ENCODE results near the gene TNFSF13B. TPM values are rescaled to one million over a fixed set of nuclear protein-coding genes. Genes with fewer than 3 reads are reported as not detected.

Gene TNFSF13B
- total and polyA plus RNA-seq, 7 donors: 1.1 to 11.5 (median 3.7) TPM

GRCh38 chr13:108297114-108297513, 27.6 kb downstream of the TNFSF13B start:
- TF ChIP-seq POLR2A (IDR thresholded peaks at IDR 0.05) (no peak), POLR2AphosphoS5 (IDR thresholded peaks at IDR 0.05) (no peak), EP300 (IDR thresholded peaks at IDR 0.05) (no peak)
- TF ChIP-seq, protein P1, sequence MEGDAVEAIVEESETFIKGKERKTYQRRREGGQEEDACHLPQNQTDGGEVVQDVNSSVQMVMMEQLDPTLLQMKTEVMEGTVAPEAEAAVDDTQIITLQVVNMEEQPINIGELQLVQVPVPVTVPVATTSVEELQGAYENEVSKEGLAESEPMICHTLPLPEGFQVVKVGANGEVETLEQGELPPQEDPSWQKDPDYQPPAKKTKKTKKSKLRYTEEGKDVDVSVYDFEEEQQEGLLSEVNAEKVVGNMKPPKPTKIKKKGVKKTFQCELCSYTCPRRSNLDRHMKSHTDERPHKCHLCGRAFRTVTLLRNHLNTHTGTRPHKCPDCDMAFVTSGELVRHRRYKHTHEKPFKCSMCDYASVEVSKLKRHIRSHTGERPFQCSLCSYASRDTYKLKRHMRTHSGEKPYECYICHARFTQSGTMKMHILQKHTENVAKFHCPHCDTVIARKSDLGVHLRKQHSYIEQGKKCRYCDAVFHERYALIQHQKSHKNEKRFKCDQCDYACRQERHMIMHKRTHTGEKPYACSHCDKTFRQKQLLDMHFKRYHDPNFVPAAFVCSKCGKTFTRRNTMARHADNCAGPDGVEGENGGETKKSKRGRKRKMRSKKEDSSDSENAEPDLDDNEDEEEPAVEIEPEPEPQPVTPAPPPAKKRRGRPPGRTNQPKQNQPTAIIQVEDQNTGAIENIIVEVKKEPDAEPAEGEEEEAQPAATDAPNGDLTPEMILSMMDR (IDR thresholded peaks at IDR 0.05): no peak
- H3K9me3 ChIP-seq: peaks cover 0 to 2% (median 0%) of the 10 kb centered on the region in 4 donors
- H3K4me3 ChIP-seq: no peak overlapping the region
- no peak overlapping the region for H3K27ac ChIP-seq
- no peaks in the 10 kb centered on the region for H3K27me3 ChIP-seq
- H3K36me3 ChIP-seq: no peaks in the 10 kb centered on the region
- WGBS, 2 donors: 91 to 97% methylated on average over 1 of the region's 1 CpG
- intact Hi-C loops (cut with DNase I): no loop called here
- no peaks in the 10 kb centered on the region for H3K4me1 ChIP-seq
- DNase-seq: no peak

DNA sequence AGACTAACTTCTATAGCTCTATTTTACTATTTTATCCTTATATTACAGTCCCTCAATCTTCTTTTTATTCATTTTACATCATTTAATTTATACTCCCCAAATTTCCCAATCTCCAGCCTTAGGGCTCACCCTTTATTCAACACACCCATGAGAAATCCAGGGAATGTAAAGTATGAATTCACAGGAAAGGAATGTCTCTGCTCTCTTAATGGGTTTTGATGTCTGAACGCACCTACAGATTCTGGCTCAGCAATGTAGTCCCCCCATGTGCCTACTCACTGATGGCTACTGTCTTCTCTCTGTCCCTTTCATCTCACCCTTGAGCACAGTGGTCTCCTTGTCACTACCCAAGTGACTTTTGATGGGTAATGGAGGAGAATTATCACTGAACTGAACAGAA, 32.8 kb downstream of the TNFSF13B start:
- TF ChIP-seq POLR2A (IDR thresholded peaks at IDR 0.05) (no peak), POLR2AphosphoS5 (IDR thresholded peaks at IDR 0.05) (no peak), EP300 (IDR thresholded peaks at IDR 0.05) (no peak)
- TF ChIP-seq, protein P1 (IDR thresholded peaks at IDR 0.05): no peak
- intact Hi-C loops (cut with DNase I): no loop called here
- H3K9me3 ChIP-seq: peaks cover 0 to 2% (median 0%) of the 10 kb centered on the region in 4 donors
- H3K27me3 ChIP-seq: no peaks in the 10 kb centered on the region
- DNase-seq: no peak
- H3K27ac ChIP-seq: no peak overlapping the region
- no peaks in the 10 kb centered on the region for H3K4me1 ChIP-seq
- H3K36me3 ChIP-seq: no peaks in the 10 kb centered on the region
- no peak overlapping the region for H3K4me3 ChIP-seq
- 81 to 82% methylated on average over 1 of the region's 1 CpG for WGBS, 2 donors

- TF ChIP-seq EP300 (IDR thresholded peaks at IDR 0.05) (no peak), POLR2AphosphoS5 (IDR thresholded peaks at IDR 0.05) (no peak), POLR2A (IDR thresholded peaks at IDR 0.05) (no peak)
- TF ChIP-seq, protein P1 (IDR thresholded peaks at IDR 0.05): no peak
- no peaks in the 10 kb centered on the region for H3K36me3 ChIP-seq
These were observed 34.9 kb downstream of the TNFSF13B start for GRCh38 chr13:108304170-108305016.

GRCh38 chr13:108305655-108306054, 36.1 kb downstream of the TNFSF13B start:
- no peak for DNase-seq
- H3K27me3 ChIP-seq: no peaks in the 10 kb centered on the region
- no peaks in the 10 kb centered on the region for H3K9me3 ChIP-seq
- no peaks in the 10 kb centered on the region for H3K36me3 ChIP-seq
- no peak overlapping the region for H3K27ac ChIP-seq
- H3K4me3 ChIP-seq: no peak overlapping the region
- no peaks in the 10 kb centered on the region for H3K4me1 ChIP-seq
- no peak for TF ChIP-seq EP300 (IDR thresholded peaks at IDR 0.05)
- TF ChIP-seq, protein P1 (IDR thresholded peaks at IDR 0.05): no peak
- no peak for TF ChIP-seq POLR2A (IDR thresholded peaks at IDR 0.05)
- TF ChIP-seq POLR2AphosphoS5 (IDR thresholded peaks at IDR 0.05): no peak
- intact Hi-C loops (cut with DNase I): no loop called here

More at GRCh38 chr13:108304170-108305016, 34.9 kb downstream of the TNFSF13B start:
- WGBS, 2 donors: 61 to 67% methylated on average over 7 of the region's 7 CpGs
- no peaks in the 10 kb centered on the region for H3K9me3 ChIP-seq
- H3K4me1 ChIP-seq: no peaks in the 10 kb centered on the region
- no peak for DNase-seq
- H3K27ac ChIP-seq: no peak overlapping the region
- no peak overlapping the region for H3K4me3 ChIP-seq
- intact Hi-C loops (cut with DNase I): no loop called here
- no peaks in the 10 kb centered on the region for H3K27me3 ChIP-seq

Data from sigmoid colon (tissue), 7 donors.